GM21576 (cell line): ENCODE results near the gene HS3ST5.
"Not testable (repeated sequence)": the region's sequence is repeated elsewhere in the genome, so short reads cannot be mapped to it uniquely, and the experiment has no call there.

Experiments used
- ATAC-seq: cut with Tn5 transposase; IDR thresholded peaks from one replicate; pipeline ENCODE4 v1.9.1; 2021; ENCODE audit warnings: mild to moderate bottlenecking, moderate library complexity; ENCODE audit not compliant: unreplicated experiment

The HS3ST5 gene

DNA sequence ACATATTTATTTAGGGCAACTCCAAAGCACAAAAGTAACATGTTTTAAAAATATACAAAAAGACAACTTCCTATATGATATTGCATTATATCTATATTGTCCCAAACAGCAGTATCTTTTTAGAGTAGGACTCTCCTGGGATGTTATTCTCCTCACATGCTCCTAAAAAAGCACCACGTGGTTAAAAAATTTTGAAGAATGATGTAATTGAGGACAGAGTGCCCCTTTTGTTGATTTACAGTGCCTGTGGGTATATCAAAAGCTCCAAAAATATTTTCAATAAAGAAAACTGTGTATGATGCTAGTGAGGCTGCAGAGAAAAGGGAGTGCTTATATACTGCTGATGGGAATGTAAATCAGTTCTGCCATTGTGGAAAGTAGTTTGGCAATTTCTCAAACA lies 241.6 kb downstream of the HS3ST5 start:
- ATAC-seq, result no peak

DNA sequence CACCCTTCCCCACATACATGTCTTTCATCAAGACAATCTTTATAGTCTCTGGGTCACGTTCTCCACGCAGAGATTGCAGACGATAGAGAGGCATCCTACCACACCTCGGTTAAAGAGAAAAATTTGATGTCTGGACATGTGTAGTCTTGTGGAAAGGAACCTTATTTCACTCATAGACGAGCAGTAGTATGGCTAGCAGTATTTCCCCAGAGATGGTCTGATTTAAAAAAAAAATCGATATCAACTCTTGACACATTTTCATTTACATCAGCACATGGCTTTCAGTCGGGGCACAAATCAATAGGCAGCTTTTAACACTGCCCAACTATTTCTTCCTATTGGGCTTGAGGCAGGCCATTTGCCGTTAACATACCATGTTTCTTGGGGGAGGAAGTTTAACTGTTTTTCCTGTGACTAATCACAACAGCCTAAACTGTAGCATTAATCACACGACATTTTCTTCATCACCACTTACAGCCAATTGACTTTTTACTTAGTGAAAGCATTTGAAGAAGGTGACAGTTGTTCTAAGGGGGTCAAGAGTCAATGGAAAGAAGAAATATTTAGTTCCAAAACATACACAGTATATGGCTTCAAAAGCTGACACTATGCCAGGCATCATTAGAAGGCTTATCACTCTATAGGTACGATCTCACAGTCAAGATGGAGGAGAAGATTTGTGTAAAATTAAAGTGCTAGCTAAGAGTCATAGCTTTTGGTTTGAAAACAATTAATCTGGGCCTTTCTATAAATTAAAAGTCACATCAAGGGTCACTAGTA lies 242.4 kb downstream of the HS3ST5 start:
- ATAC-seq, result no peak

DNA sequence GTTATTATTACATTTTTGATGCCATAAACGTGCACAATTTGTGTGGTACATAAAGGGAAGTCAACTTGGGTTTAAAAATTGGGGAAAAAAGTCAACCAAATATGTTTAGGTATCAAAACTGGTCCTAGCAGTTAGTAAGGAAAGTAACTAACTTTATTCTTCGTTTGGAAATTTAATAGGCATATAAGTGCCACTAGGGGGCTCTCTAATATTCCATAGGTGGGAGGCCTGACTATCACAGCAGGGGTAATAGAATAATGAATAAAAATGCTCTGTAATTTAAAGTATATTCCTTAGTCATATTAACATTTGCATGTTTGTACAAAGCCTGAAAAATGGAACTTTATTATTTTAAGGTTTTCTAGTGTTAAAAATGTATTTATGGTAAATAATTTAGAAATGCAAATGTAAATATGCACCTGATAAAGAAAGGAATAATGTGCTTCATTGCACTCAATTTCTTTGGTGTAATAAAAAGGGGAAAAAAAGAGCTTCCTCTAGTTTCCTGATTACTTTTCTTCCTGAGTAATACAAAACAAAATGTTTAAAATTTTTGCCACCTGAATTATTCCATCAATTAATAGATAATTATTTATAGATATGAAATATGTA lies 246.2 kb downstream of the HS3ST5 start:
- peak; percentile 64 for ATAC-seq

DNA sequence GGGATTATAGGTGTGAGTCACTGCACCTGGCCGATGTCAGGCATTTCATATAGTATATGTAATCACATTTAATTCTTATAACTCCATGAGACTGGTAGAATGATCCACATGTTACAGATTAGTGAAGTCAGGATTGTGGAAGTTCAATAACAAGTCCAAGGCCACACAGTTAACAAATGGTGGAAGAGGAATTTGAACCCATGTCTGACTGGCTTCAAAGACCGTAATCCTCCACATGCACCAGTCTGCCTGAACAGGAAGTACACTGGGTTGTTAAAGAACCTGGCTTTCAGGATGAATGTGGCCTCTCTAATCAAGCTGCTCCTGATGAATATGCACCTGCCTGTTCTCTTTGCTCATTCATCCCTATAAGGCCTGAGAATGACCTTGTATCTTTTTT lies 249.9 kb downstream of the HS3ST5 start:
- ATAC-seq, result no peak

DNA sequence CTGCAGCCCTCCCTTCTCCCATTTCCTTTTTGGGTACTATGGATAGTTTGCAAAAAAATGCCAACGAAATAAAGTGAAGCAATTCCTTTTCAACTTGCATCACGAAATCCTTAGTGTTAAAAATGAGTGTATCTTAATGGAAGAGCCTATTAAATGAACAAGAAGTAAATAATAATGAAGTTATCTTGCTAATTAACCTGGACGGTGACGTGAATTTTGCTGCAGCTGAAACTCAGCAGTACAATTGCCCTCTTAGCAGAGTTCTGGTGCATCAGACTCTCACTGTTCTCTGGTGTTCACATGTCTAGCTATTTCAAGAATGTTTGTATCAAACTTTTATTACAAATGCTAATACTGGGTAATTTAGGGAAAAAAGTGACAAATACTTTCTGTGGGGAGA lies 252.2 kb downstream of the HS3ST5 start:
- ATAC-seq, result no peak

DNA sequence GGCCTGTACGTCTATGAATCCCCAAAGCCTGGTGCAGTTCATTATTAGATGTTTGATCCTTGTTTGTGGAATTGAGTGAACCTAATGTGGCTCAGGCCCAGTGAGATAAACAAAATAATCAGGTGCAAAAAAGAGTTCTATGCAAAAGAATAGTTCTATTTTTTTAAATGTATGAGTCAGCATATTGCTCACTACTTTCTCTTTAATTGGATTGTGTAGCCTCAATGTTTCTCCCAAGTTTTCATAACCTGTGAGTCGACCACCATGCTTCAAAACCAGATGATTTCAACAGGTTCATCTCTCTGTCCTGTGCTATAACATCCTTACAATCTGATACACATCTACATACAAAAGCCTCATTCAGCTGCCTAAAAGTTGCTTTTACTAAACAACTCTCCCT lies 255.3 kb downstream of the HS3ST5 start:
- ATAC-seq, result no peak

DNA sequence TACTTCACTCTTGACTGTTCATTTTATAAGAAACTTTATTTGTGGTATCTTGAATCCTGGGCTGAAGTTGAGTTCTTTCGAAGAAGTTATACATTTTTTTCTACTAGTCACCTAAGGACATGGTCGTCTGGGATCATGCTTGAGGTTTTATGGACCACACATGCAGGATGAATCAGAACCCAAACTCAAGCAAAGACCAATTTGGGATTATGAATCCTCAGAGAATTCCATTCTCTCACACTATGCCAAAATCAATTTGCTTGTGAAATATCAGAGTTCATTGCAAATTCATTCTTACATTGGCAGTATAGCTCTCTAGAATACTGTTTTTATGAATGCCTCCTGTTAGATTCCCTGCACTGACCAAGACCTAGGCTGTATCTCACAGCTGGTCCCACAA lies 257.6 kb downstream of the HS3ST5 start:
- no peak for ATAC-seq

DNA sequence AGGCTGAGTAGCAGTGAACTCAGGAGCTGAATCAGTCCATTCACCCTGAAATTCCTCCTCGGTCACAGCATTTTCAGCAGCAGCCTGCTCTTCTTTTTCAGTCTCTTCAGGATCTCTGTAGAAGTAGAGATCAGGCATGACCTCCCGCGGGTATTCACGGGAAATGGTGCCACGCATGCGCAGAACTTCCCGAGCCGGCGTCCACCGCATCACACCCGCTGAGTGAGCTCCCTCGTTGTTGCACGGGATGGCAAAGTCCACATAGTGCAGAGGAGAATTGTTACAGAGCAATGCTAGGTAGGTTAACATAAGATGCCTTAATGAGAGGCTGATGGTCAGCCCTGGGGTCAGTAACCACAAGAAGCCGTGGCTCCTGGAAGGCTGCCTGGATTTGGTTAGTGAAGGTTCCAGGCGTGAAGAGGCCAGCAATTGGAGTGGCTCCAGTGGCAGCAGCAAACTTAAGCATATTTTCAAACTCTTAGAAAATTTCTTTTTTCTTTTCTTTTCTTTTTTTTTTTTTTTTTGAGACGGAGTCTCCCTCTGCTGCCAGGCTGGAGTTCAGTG lies 258.4 kb downstream of the HS3ST5 start:
- ATAC-seq, result no peak

DNA sequence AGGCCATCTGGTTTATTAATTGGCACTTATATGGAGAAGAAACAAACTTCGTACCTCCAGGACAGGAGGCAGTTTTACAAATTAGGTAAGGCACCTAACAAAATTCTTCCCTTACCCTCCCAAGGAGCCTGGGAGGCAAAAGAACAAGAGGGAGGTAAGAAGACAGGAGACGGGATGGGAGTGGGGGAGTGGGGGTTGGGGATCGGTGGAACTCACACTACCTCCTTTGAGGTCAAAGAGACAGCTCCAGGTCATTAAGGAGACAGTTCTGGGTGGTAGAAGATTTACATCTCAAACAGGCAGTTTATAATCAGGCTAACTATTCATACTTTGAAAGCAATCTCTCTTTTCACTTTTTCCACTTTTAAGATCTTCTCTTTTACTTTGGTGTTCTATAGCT lies 259.6 kb downstream of the HS3ST5 start:
- ATAC-seq, result no peak

DNA sequence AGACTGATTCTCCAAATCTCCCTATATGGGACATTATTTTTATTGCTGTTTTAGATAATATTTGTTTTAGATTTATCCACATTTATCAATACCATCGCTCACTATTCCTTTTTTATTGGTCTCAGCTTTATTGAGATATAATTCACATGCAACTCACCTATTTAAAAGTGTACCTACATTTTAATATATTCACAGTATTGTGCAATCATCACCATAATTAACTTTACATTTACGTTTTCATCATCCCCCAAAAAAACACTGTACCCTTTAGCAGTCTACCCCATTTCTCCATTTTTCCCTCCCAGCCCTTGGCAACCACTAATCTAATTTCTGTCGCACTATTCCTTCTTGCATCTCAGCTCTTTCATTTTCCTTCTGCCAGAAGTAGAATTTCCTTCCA lies 261.1 kb downstream of the HS3ST5 start:
- no peak for ATAC-seq

DNA sequence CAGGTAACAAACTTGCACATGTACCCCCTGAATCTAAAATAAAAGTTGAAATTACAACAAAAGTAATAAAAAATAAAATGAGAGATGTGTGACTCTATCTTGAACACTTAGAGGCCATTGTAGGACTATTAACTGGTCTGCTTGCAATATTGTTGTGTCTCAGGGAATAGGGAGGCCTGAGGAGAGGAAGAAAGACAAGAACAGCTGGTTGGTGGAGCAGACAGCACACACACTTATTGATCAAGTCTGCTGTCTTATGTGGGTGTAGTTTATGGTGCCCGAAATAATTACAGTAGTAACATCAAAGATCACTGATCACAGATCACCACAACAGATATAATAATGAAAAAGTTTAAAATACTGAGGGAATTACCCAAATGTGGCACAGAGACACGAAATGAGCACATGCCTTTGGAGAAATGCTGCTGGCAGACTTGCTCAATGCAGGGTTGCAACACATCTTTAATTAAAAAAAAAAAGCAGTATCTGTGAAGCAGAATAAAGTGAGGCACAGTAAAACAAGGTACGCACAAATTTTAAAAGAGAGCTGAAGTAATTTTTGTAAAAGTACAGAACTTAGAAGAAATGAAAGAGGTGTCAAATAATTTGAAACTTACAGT lies 261.8 kb downstream of the HS3ST5 start:
- ATAC-seq, result no peak

DNA sequence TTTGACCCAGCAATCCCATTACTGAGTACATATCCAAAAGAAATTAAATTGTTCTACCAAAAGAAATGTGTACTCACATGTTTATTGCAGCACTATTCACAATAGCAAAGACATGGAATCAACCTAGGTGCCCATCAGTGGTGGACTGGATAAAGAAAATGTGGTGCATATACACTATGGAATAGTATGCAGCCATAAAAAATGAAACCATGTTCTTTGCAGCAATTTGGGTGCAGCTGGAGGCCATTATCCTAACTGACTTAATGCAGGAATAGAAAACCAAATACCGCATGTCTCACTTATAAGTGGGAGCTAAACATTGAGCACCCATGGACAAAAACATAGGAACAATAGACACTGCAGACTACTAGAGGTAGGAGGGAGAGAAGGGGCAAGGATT lies 262.4 kb downstream of the HS3ST5 start:
- ATAC-seq, result not testable (repeated sequence)

DNA sequence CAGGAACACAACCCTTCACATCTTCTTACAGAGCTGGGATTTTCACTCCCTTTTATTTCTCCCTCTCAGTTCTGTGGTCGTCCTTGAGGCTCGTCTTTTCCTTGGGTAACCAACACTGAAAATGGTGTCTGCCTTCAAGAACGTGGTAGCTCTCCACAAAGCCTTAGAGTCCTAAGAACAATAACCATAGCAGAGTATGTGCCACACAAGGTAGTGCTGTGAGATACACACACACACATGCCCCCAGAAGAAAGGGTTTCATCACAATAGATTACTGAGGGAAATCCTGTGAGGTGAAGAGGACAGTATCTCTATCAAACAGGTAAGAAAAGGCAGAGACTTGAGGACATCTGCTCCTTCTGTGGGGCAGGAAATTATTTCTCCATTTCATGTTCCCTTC lies 267.0 kb downstream of the HS3ST5 start:
- ATAC-seq, result no peak

DNA sequence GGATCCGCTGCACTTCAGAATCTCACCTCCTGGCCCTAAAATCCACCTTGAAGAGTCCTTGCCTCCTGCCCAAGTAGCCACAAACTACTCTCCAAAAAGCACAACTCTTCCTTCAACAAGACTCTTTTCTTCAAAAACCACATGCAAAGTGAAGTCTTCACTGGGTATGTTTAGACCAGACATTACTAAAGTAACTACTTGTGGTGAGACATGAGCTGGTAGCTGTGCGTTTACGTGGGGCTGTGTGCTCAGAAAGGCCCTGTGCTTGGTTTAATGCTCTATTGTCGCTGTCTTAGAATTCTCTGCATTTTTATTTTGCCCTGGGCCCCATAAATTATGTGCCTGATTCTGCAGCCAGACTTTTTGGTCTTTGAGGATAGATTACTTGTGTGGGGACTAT lies 267.5 kb downstream of the HS3ST5 start:
- ATAC-seq, result no peak

DNA sequence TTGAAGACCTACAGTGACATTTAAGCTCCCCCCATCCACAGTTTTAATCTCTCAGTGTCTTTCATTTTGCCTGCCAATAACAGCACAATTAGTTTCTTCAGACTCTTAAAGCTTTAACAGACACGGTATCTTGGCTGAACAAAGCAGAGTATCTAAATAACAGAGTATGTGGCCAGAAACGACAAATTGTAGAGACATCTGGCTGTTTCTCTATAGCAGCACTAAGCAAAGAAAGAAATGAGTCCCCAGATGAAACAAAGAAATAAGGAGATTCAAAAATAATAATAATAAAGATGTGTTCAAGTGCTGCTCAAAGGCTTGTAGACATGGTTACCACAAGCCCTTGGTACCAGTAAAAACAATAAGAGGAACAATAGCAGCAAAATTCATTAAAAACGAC lies 274.1 kb downstream of the HS3ST5 start:
- no peak for ATAC-seq

DNA sequence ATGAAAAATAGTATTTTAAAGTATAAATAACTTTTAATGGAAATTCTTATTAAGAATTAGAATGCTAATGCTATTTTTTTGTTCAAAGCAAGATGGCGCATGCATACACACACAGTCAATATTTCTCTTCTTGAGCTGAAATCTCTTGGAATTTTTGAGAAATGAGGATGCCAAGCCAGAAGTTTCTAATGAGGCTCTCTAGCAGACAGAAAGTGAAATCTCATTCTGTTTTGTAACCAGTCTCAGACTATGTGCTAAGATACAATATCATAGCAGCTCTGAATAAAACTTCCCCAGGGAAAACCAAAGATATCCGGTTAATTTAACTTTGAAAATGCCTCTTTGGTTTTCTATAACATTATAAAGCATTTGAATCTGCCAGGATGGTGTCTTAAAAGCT lies 274.7 kb downstream of the HS3ST5 start:
- ATAC-seq, result no peak

DNA sequence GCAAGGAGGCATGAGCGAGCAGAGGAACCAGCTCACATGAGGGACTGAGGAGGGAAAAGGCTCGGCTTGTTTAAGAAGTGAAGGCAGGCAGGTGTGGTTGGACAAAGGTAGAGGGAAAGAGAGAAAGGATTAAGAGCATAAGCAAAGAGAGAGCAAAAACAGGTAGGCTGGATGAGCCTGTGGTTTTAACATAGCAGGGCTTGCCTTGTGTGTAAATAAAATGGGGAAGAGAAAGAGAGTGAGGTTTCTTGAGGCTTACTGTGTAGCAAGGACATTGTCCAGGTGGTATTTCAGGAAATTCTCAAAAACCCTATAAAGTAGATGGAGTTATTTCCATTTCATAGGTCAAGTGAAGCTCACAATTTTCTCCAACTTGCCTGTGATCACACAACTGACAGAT lies 278.0 kb downstream of the HS3ST5 start:
- no peak for ATAC-seq

DNA sequence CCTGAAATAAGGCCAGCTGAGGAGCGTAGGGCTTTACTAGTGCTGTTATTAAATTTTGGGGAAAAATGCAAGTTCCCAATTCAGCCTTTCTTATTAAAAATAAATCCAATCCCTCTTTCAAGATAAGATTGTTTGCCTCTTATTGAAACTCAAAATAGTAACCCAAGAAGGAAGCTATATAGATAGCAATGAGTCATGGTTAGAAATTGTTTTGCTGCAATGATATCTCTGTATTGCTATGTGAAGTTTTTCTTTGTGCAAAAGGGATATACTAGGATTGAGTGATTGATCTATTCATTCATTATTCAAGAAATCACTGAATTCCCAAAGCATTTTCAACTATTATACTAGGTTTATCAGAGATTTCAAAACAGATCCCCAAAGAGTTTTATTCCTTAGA lies 278.9 kb downstream of the HS3ST5 start:
- ATAC-seq, result no peak

DNA sequence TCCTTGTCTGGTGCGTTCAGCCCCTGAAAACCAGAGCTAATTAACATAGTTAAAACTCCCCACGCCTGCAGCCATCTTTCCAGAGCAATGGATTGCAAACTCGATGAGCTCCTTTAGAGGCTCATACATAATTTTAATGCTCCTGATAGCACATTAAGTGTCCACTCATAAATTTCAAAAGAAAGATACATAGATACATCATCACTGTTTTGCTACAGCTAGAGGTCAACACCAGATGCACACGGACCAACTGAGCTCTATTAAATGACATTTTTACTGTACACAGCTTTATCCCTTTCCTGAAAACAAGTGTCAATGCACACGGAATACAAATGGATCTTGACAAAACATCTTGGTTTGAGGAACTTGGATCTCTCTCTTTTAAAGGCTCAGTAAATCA lies 280.6 kb downstream of the HS3ST5 start:
- no peak for ATAC-seq

DNA sequence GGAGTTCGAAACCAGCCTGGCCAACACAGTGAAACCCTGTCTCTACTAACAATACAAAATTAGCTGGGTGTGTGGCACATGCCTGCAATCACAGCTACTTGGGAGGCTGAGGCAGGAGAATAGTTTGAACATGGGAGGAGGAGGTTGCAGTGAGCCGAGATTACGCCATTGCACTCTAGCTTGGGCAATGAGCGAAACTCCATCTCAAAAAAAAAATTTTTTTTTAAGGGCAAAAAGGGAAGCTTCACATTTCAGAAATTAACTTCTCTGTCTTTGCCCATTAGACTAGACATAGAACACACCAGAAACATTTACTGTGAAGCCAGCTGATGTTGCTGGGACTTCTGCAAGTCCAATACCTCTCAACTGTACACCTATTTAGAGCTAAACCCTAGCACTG lies 281.1 kb downstream of the HS3ST5 start:
- ATAC-seq, result no peak

DNA sequence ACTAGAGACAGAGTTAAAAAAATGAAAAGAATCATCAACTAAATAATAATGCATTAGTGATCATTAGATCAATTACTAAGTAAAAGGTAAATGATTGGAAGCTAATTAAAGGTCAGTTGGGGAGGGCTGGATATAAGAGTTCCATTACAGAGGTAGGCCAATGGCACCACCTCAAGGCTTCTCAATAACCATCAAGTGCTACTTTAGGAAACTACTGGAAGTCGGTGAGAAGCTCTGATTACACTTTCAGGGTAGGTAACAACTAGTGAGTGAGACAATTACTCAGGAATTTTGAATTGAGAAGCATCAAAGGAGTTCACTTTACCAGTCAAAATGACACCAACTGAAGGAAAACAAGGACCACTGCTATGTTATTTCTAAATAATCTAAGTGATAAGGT lies 281.7 kb downstream of the HS3ST5 start:
- ATAC-seq, result no peak

DNA sequence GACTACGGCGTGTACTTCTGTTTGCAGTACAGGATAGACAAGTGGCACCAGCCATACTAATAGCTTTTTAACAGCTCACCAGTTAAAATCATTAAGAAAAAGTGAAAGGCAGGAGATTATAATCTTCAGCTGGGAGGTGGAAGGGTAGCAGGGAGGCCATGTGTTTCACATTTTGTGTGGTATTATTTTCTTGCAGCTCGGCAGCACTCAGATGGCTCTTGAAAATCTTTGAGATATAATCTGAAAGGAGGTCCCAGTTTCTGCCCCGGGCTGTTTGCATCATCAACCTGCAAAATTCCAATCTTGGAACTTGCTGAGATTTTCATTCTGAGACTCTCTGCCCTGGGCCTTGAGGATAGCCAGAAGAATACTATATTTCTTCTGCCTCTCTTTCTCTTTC lies 284.4 kb downstream of the HS3ST5 start:
- no peak for ATAC-seq
